B cell (primary cell): ENCODE measurements around the gene NSF. TPM values are rescaled to one million over a fixed set of nuclear protein-coding genes. Genes with fewer than 3 reads are reported as not detected.
"Not testable (repeated sequence)": the region's sequence is repeated elsewhere in the genome, so short reads cannot be mapped to it uniquely, and the experiment has no call there.

Experiments used
- ATAC-seq: fragments of 200-7000 bp; cut with Tn5 transposase; one replicate; pipeline ENCODE4 v1.10.0; 2021; ENCODE audit warnings: low read depth, mild to moderate bottlenecking, moderate number of reproducible peaks, moderate library complexity
- CTCF ChIA-PET: fragments of 350-600 bp; sonication (Branson Sonifier 250); formaldehyde crosslinking; loops from one replicate; lab custom pipeline; 2021; ENCODE audit warnings: antibody characterized with exemption, inconsistent platforms; lab: Charles Lee
- POLR2A ChIA-PET: fragments of 350-600 bp; sonication (Branson Sonifier 250); formaldehyde crosslinking; loops from one replicate; lab custom pipeline; 2021; ENCODE audit warnings: antibody characterized with exemption; lab: Charles Lee
- DNase-seq: peaks from one replicate; pipeline ENCODE4 v3.0.0; 2013
- H2AFZ ChIP-seq: 2 replicates; pipeline ENCODE4 v1.6.1; 2012; ENCODE audit warnings: mild to moderate bottlenecking, low read depth, low read length; ENCODE audit not compliant: insufficient read depth, poor library complexity, severe bottlenecking
- H3K27ac ChIP-seq, 2 donors: 1 replicate in 1 of 2; 2 replicates in 1 of 2; pipeline ENCODE4 v1.5.1; 2012 to 2013; ENCODE audit warnings: low read length in 2 of 2, mild to moderate bottlenecking in 2 of 2, moderate library complexity in 1 of 2
- H3K27me3 ChIP-seq, 4 experiments: fragments of 200-600 bp in 1 of 4; sonication (generic) in 1 of 4; replicated peaks in 1 of 4; 1 replicate in 2 of 4; 2 replicates in 2 of 4; pipeline versions ENCODE4 v1.6.1 to v1.7.0; 2013 to 2016; ENCODE audit warnings: low read length in 3 of 4, mild to moderate bottlenecking in 2 of 4, mixed read lengths in 1 of 4, moderate library complexity in 1 of 4; ENCODE audit not compliant: insufficient read depth in 4 of 4, control insufficient read depth in 3 of 4; ENCODE audit errors: control extremely low read depth in 1 of 4
- H3K36me3 ChIP-seq, 2 experiments: replicated peaks in 1 of 2; 1 replicate in 1 of 2; 2 replicates in 1 of 2; pipeline versions ENCODE4 v1.6.1 to v1.7.1; 2013; ENCODE audit warnings: low read length in 1 of 2; ENCODE audit not compliant: insufficient read depth in 2 of 2, control insufficient read depth in 1 of 2; ENCODE audit errors: control extremely low read depth in 1 of 2, extremely low read depth in 1 of 2
- H3K4me1 ChIP-seq, 2 donors: fragments of 200-600 bp in 1 of 2; sonication (generic) in 1 of 2; 1 replicate in 1 of 2; 2 replicates in 1 of 2; pipeline versions ENCODE4 v1.5.1 to v1.6.1; 2013 to 2017; ENCODE audit warnings: low read length in 2 of 2; ENCODE audit not compliant: control insufficient read depth in 2 of 2, insufficient read depth in 2 of 2
- H3K4me2 ChIP-seq: replicated peaks from 2 replicates; pipeline ENCODE3; 2012; ENCODE audit warnings: mild to moderate bottlenecking, low read depth, low read length; ENCODE audit not compliant: poor library complexity, severe bottlenecking
- H3K4me3 ChIP-seq, 5 experiments: fragments of 200-600 bp in 1 of 5; sonication (generic) in 1 of 5; 1 replicate in 3 of 5; 2 replicates in 2 of 5; pipeline versions ENCODE4 v1.5.1 to v1.7.0; 2011 to 2016; ENCODE audit warnings: low read length in 4 of 5, mild to moderate bottlenecking in 4 of 5, low read depth in 2 of 5, control low read depth in 1 of 5, moderate library complexity in 1 of 5; ENCODE audit not compliant: insufficient read depth in 1 of 5; ENCODE audit errors: control extremely low read depth in 1 of 5, extremely low read depth in 1 of 5
- H3K79me2 ChIP-seq: fragments of 200-600 bp; sonication (generic); one replicate; pipeline ENCODE4 v1.6.0; 2016; ENCODE audit warnings: low read length; ENCODE audit not compliant: control insufficient read depth, insufficient read depth
- H3K9ac ChIP-seq: fragments of 200-600 bp; sonication (generic); 2 replicates; pipeline ENCODE4 v1.6.1; 2017; ENCODE audit warnings: mild to moderate bottlenecking, low read length, moderate library complexity
- H3K9me3 ChIP-seq, 3 donors: one replicate each; pipeline versions ENCODE4 v1.6.1 to v1.7.1; 2013; ENCODE audit warnings: low read length in 2 of 3; ENCODE audit not compliant: control insufficient read depth in 2 of 3, insufficient read depth in 1 of 3; ENCODE audit errors: control extremely low read depth in 1 of 3
- H4K20me1 ChIP-seq: 2 replicates; pipeline ENCODE4 v1.6.0; 2012; ENCODE audit warnings: mild to moderate bottlenecking, low read length; ENCODE audit not compliant: insufficient read depth, control insufficient read depth, poor library complexity, severe bottlenecking
- H3K27ac Mint-ChIP-seq: one replicate; pipeline ENCODE4 v1.8.0; 2021; ENCODE audit warnings: mixed read lengths
- H3K27me3 Mint-ChIP-seq: one replicate; pipeline ENCODE4 v1.8.0; 2021; ENCODE audit warnings: mixed read lengths
- H3K4me1 Mint-ChIP-seq: one replicate; pipeline ENCODE4 v1.8.0; 2021; ENCODE audit warnings: mixed read lengths
- H3K4me3 Mint-ChIP-seq: one replicate; pipeline ENCODE4 v1.8.0; 2021; ENCODE audit warnings: mixed read lengths
- H3K9me3 Mint-ChIP-seq: one replicate; pipeline ENCODE4 v1.8.0; 2022; ENCODE audit warnings: mixed read lengths; ENCODE audit not compliant: insufficient read depth
- WGBS: methylation state at CpG from one replicate; pipeline ENCODE4 v1.1.5; 2013; ENCODE audit warnings: missing lambda C conversion rate; ENCODE audit not compliant: insufficient coverage; 5-methylcytosine and 5-hydroxymethylcytosine counted together
- intact Hi-C: fragments of 100-400 bp; cut with micrococcal nuclease; formaldehyde crosslinking; loops from one replicate; pipeline ENCODE4 v1.10.0; 2022
- polyA plus RNA-seq: library from polyadenylated mRNA; depleted of rRNA; stranded (reverse); fragments of >200 nt; gene quantifications from 2 replicates; pipeline ENCODE4 v1.2.3, GENCODE V29; 2012
- total RNA-seq, 2 donors: library from RNA; stranded (reverse); fragments of 120-200 nt in 1 of 2; gene quantifications; 1 replicate in 1 of 2; 2 replicates in 1 of 2; pipeline versions ENCODE4 v1.2.3 to v1.2.4, GENCODE V29; 2013 to 2022

The NSF gene
- total and polyA plus RNA-seq, 2 donors (not counting 1 experiment from before 2014, with no cell fraction given), result 10.9 to 91.0 TPM

DNA sequence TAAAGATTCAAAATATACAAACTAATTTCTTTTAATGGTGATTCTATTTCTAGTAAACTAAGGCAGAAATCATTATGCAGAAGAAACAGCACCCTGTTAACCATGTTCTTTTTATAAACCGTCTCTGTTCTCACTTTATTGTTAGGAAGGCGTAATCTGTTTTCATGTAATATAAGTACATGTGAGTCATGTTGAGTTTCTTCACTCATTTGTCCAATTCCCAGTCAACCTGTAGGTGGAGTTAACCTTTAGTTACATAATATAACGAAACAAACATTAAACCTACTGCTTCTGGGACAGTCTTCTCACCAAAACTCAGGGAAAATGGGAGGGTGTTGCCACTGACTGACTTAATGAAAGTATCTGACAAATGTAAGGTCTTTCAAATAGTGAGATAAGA is 101.7 kb downstream of the NSF start:
- H3K4me3 Mint-ChIP-seq, intact Hi-C loops: not testable (repeated sequence)

DNA sequence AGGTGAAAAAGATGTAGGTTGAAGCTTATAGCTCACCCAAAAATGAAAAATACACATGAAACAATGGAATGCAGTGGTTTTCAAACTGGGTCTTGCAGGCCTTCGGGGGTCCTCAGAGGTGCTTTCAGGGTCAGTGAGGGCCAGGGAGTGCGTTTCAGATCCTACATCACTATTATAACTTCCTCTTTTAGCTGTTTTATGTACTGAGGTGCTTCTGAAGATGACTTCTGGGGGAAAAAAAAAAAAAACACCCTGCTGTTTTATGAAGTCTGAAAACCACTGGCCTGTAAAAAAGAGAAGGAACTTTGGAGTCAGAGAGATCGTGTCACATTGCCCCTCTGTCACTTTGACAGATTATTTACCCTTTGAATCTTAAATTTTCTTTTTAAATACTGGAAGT is 102.8 kb downstream of the NSF start:
- H3K27ac Mint-ChIP-seq, result peak overlapping the region; percentile 13
- no CpG with 5 or more reads among the region's 3 CpGs for WGBS

More for the DNA sequence above, 101.7 kb downstream of the NSF start:
- POLR2A ChIA-PET, H2AFZ ChIP-seq, H3K9ac ChIP-seq, H3K9me3 ChIP-seq, H3K27me3 Mint-ChIP-seq, H3K27ac ChIP-seq, H3K4me1 ChIP-seq, ATAC-seq, DNase-seq, H3K27ac Mint-ChIP-seq, H3K79me2 ChIP-seq, H3K4me1 Mint-ChIP-seq, H3K4me3 ChIP-seq, H3K9me3 Mint-ChIP-seq, H4K20me1 ChIP-seq, H3K4me2 ChIP-seq, H3K27me3 ChIP-seq, CTCF ChIA-PET, H3K36me3 ChIP-seq: not testable (repeated sequence)
- WGBS, result no CpG with 5 or more reads among the region's 3 CpGs

DNA sequence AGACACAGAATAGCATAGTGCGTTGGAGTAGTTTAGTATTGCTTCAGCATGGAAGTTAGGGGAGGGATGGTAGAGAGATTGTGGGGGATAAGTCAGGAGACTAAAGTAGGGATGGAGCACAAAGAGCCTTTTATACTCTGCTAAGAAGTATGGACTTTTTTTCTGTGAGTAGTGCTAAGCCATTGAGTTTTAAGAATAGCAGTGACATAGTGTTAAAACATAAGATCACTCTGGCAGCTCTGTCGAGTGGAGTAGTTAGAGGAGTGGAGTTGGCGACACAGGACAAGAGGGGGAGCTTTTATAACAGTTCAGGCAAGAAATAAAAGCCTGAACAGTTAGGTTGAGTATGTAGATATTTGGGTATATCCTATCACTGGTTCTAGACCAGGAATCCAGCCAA is 106.1 kb downstream of the NSF start:
- H4K20me1 ChIP-seq, POLR2A ChIA-PET, intact Hi-C loops, H3K4me3 Mint-ChIP-seq, CTCF ChIA-PET, H3K27ac ChIP-seq, H2AFZ ChIP-seq, H3K27me3 Mint-ChIP-seq, H3K9me3 ChIP-seq, DNase-seq, H3K9me3 Mint-ChIP-seq, H3K27ac Mint-ChIP-seq, H3K4me2 ChIP-seq, H3K4me3 ChIP-seq, H3K4me1 Mint-ChIP-seq, H3K4me1 ChIP-seq, ATAC-seq, H3K36me3 ChIP-seq, H3K9ac ChIP-seq, H3K27me3 ChIP-seq, H3K79me2 ChIP-seq: not testable (repeated sequence)
- no CpG with 5 or more reads among the region's 3 CpGs for WGBS

More for the DNA sequence above, 102.8 kb downstream of the NSF start:
- DNase-seq (peak; percentile 43), ATAC-seq (peak; percentile 90)
- H3K9ac ChIP-seq, intact Hi-C loops, H2AFZ ChIP-seq, H4K20me1 ChIP-seq, H3K36me3 ChIP-seq, H3K27me3 ChIP-seq, H3K4me2 ChIP-seq, CTCF ChIA-PET, H3K4me3 ChIP-seq, POLR2A ChIA-PET, H3K27me3 Mint-ChIP-seq, H3K27ac ChIP-seq, H3K79me2 ChIP-seq, H3K4me1 ChIP-seq, H3K4me1 Mint-ChIP-seq, H3K9me3 Mint-ChIP-seq, H3K9me3 ChIP-seq, H3K4me3 Mint-ChIP-seq: not testable (repeated sequence)

DNA sequence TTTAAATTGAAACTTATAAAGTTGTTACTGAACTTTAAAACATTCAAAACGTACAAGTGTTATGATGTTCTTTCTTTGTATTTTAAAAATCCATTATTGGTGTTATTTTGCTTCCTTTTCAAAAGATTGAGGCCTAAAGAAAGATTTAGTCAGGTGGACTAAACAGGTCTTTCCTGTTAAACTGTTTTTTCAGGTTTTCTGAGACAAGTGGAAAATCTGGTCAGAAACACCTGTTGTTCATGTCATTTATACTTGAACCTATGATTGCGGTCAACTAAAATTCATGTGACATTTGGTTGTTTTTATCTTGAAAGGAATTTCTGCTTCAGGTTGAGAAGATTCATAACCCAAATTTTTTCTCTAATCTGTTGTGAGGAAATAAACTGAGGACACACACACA is 108.5 kb downstream of the NSF start:
- H3K4me3 ChIP-seq, intact Hi-C loops, H3K4me1 Mint-ChIP-seq, H3K9me3 Mint-ChIP-seq, H2AFZ ChIP-seq, H3K27me3 ChIP-seq, DNase-seq, POLR2A ChIA-PET, H3K27ac ChIP-seq, H3K27me3 Mint-ChIP-seq, H3K27ac Mint-ChIP-seq, H3K9ac ChIP-seq, CTCF ChIA-PET, H3K4me3 Mint-ChIP-seq, ATAC-seq, H3K9me3 ChIP-seq, H3K4me1 ChIP-seq, H3K36me3 ChIP-seq, H3K79me2 ChIP-seq, H4K20me1 ChIP-seq, H3K4me2 ChIP-seq: not testable (repeated sequence)
- no CpG with 5 or more reads among the region's 2 CpGs for WGBS
